Measurements from ENCODE around the gene MARCHF10.
"Not testable (repeated sequence)": the region's sequence is repeated elsewhere in the genome, so short reads cannot be mapped to it uniquely, and the experiment has no call there.

MARCHF10 gene

DNA sequence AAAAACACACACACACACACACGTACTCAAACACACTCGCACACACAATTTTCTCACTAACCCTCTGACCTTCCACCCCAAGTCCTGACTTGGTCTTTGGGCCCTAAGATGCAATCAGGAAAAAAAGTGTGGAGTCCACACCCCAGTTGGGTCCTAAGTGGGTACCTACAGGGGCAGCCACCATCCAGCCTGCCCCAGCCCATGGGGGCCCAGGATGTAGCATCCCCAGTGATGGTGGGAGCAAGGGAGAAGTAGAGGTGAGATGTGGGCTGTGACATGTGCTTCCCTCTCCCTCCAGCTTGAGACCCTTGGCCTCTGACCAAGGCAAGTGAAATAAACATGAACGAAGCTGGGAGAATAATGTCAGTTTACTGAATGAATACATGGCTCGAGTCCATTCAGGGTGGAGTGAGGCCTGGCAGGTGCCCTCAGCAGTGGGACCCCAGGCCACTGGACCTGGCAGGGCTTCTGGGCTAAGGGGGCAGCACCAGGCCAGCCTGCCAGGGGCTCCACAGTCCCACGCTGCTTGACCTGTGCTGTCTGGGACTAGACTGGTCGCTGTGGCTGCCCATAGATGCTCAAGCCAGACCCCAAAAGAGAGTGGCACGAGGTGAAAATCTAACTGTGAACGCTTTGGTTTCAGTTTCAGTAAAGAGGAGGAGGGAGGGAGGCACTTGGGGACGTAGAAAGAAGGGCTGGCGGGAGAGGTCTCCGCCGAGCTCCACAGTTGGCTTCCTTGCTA lies 107.0 kb downstream of the MARCHF10 start:
- DNase-seq = no peak
- H3K27ac ChIP-seq = no peak overlapping the region
- H3K36me3 ChIP-seq (replicated peaks) = no peaks in the 10 kb centered on the region
- TF ChIP-seq, protein P1, sequence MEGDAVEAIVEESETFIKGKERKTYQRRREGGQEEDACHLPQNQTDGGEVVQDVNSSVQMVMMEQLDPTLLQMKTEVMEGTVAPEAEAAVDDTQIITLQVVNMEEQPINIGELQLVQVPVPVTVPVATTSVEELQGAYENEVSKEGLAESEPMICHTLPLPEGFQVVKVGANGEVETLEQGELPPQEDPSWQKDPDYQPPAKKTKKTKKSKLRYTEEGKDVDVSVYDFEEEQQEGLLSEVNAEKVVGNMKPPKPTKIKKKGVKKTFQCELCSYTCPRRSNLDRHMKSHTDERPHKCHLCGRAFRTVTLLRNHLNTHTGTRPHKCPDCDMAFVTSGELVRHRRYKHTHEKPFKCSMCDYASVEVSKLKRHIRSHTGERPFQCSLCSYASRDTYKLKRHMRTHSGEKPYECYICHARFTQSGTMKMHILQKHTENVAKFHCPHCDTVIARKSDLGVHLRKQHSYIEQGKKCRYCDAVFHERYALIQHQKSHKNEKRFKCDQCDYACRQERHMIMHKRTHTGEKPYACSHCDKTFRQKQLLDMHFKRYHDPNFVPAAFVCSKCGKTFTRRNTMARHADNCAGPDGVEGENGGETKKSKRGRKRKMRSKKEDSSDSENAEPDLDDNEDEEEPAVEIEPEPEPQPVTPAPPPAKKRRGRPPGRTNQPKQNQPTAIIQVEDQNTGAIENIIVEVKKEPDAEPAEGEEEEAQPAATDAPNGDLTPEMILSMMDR (IDR thresholded peaks at IDR 0.05; ENCODE audit: low read depth, low read length, missing control alignments) = no peak
- in situ Hi-C loops (cut with HindIII; ENCODE audit: low pct_ligation_motif_present, low sequenced_read_pairs) = no loop called here
- no peaks in the 10 kb centered on the region for H3K27me3 ChIP-seq (replicated peaks)
- no peak overlapping the region for H3K4me3 ChIP-seq (ENCODE audit: low read depth, low read length)

DNA sequence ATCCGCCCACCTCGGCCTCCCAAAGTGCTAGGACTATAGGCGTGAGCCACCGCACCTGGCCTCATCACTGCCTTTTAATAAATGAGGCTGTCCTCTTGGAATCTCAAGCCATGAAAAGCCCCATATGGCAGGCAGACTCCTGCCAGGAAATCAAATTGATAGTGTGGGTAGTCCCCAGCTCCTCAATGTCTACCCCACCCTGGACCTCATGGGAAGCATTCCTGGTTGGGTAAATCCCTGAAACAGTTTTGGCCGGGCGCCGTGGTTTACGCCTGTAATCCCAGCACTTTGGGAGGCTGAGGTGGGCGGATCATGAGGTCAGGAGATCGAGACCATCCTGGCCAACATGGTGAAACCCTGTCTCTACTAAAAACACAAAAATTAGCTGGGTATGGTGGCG lies 109.7 kb downstream of the MARCHF10 start:
- H3K36me3 ChIP-seq (replicated peaks); H3K27ac ChIP-seq; DNase-seq; H3K4me3 ChIP-seq (ENCODE audit: low read depth, low read length); in situ Hi-C loops (cut with HindIII; ENCODE audit: low pct_ligation_motif_present, low sequenced_read_pairs); H3K27me3 ChIP-seq (replicated peaks): not testable (repeated sequence)

DNA sequence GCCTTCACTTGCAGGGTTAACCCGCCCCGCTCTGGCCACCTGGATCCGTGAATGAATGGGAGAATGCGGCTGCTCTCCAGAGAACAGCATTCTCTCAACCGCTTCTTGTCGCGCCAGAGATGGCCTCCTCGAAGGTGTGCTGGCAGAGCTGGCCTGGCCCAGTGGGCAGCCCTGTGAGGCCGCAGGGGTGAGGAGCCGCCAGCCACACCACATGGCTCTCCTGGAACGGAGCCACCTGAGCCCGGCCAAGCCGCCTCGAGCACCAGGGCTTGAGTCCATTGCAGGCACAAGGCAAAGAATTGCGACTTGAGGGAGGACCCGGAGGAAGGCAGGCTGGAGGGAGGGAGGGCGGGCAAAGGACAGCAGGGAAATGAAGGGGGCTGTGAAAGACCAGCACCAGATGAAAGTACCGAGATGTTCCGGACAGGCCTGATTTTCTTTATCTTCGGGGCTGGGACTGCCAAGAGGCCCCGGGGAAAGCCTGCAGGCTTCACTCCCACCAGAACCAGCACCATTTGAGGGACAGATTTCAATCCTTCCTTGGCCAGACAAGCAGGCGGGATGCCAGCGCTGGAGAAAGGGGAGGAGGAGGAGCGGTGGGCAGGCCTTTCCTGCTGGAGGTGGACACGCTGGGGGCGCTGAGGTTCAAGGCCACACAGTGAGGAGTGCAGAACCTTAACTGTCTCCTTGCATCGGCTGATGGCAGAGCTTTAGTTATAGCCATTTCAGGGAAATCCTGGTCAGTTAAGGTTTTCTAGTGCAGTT lies 111.2 kb downstream of the MARCHF10 start:
- Histone ChIP-seq H3K27me3 (replicated peaks) (no peaks in the 10 kb centered on the region), H3K36me3 (replicated peaks) (peaks cover 20% of the 10 kb centered on the region), H3K4me3 (ENCODE audit: low read depth, low read length) (no peak overlapping the region), H3K27ac (no peak overlapping the region)
- TF ChIP-seq, protein P1 (IDR thresholded peaks at IDR 0.05; ENCODE audit: low read depth, low read length, missing control alignments) = no peak
- no peak for DNase-seq
- in situ Hi-C loops (cut with HindIII; ENCODE audit: low pct_ligation_motif_present, low sequenced_read_pairs) = no loop called here

DNA sequence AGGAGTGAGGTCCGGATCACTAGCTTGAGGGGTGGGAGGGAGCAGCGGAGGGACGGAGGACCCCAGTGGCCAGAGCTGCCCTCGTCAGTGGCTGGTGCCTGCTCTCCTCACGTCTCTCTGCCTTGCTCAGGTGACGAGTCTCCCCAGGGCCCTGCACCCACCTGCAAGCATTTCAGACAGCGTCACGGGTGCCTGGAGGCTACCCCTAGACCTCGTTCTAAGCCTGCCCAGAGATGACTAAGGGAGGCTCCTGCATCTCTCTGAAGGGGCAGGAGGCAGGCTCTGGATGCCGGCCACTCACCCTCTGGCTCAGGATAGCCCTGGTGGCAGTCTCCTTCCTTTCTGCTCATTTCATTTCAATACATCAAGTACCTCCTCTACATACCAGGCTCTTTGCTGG lies 111.9 kb downstream of the MARCHF10 start:
- TF ChIP-seq, protein P1 (IDR thresholded peaks at IDR 0.05; ENCODE audit: low read depth, low read length, missing control alignments) = no peak
- peaks cover 24% of the 10 kb centered on the region for H3K36me3 ChIP-seq (replicated peaks)
- no peak overlapping the region for H3K27ac ChIP-seq
- DNase-seq = no peak
- in situ Hi-C loops (cut with HindIII; ENCODE audit: low pct_ligation_motif_present, low sequenced_read_pairs) = no loop called here
- no peaks in the 10 kb centered on the region for H3K27me3 ChIP-seq (replicated peaks)
- no peak overlapping the region for H3K4me3 ChIP-seq (ENCODE audit: low read depth, low read length)

DNA sequence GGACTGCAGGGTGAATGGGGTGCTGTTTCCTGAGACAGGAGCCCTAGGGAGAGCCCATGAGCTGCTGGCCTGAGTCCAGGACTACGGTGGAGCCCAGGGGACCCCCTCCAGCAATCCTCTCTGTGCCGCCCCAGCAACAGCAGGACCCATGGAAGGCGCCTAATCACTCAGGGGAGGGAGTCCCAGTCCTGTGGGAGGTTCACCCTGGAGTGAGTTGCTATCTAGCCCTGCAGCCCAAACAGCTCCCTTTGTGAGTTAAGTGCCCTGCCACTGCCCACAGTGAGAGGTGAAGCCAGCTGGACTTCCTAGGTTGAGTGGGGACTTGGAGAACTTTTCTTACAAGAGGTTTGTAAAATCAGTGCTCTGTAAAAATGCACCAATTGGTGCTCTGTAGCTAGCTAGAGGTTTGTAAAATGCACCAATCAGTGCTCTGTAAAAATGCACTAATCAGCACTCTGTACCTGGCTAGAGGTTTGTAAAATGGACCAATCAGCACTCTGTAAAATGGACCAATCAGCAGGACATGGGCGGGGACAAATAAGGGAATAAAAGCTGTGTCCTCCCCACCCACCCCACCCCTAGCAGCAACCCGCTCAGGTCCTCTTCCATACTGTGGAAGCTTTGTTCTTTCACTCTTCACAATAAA lies 112.9 kb downstream of the MARCHF10 start:
- peaks cover 35% of the 10 kb centered on the region for H3K36me3 ChIP-seq (replicated peaks)
- in situ Hi-C loops (cut with HindIII; ENCODE audit: low pct_ligation_motif_present, low sequenced_read_pairs); H3K4me3 ChIP-seq (ENCODE audit: low read depth, low read length); H3K27ac ChIP-seq; H3K27me3 ChIP-seq (replicated peaks); DNase-seq: not testable (repeated sequence)

DNA sequence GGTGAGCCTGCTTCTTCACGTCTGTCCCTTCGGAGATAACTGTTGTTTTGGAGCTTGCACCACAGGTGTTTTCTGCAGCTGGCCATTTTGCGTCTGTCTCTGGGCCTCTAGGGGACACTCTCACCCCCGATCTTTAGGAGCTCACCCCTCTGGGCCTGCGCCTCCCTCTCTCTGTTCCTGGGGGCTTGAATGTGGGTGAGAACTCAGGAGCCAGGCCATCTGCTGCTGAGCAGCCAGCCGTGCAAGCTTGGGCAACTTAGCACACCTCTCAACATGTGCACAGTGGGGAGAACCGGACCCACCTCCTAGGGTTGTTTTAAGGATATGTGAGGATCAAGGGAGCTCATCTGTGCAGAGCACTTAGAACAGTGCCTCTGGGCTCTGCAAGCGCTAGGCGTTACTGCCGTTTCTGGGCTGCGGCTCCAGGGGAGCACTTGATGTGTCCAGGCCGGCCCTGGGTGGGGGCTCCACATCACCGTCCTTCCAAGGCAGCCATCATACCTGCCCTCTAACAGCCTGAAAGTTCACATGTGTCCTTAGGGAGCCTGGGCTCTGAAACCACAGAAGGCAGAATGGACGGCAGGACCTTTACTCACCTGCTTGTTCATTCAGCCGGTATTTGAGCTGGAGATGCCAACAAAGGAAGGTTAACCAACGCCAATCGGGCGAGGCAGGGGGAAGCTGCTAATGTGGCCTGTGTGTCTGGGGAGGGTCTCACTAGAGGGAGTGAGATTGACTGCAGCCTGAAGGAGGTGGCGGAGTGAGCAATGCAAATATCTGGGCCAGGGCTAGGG lies 114.3 kb downstream of the MARCHF10 start:
- TF ChIP-seq, protein P1 (IDR thresholded peaks at IDR 0.05; ENCODE audit: low read depth, low read length, missing control alignments) = no peak
- Histone ChIP-seq H3K4me3 (ENCODE audit: low read depth, low read length) (no peak overlapping the region), H3K27ac (no peak overlapping the region), H3K36me3 (replicated peaks) (peaks cover 49% of the 10 kb centered on the region), H3K27me3 (replicated peaks) (no peaks in the 10 kb centered on the region)
- no peak for DNase-seq
- in situ Hi-C loops (cut with HindIII; ENCODE audit: low pct_ligation_motif_present, low sequenced_read_pairs) = no loop called here

Measured in brain microvascular endothelial cell (primary cell).